ENCODE measurements around the gene CDC42BPA.
"Not testable (repeated sequence)": the region's sequence is repeated elsewhere in the genome, so short reads cannot be mapped to it uniquely, and the experiment has no call there.

CDC42BPA gene

DNA sequence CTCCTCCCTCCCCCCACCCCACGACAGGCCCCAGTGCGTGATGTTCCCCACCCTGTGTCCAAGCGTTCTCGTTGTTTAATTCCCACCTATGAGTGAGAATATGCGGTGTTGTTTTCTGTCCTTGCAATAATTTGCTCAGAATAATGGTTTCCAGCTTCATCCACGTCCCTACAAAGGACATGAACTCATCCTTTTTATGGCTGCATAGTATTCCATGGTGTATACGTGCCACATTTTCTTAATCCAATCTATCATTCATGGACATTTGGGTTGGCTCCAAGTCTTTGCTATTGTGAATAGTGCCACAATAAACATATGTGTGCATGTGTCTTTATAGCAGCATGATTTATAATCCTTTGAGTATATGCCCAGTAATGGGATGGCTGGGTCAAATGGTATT is 87.2 kb downstream of the CDC42BPA start:
- H3K9ac ChIP-seq (ENCODE audit: low read length); H3K36me3 ChIP-seq (ENCODE audit: control insufficient read depth, insufficient read depth, low read length); H3K4me1 ChIP-seq (ENCODE audit: control insufficient read depth, insufficient read depth, low read length); H3K4me3 ChIP-seq (ENCODE audit: low read length); H3K9me3 ChIP-seq (ENCODE audit: control insufficient read depth, low read length); H3K27me3 ChIP-seq (ENCODE audit: control insufficient read depth, insufficient read depth, low read length): not testable (repeated sequence)

GRCh38 chr1:227228201-227228600 is 90.1 kb downstream of the CDC42BPA start:
- no peaks in the 10 kb centered on the region for H3K9me3 ChIP-seq (ENCODE audit: control insufficient read depth, low read length)
- no peak overlapping the region for H3K9ac ChIP-seq (ENCODE audit: low read length)
- H3K4me1 ChIP-seq (ENCODE audit: control insufficient read depth, insufficient read depth, low read length): peaks cover 10% of the 10 kb centered on the region
- no peaks in the 10 kb centered on the region for H3K27me3 ChIP-seq (ENCODE audit: control insufficient read depth, insufficient read depth, low read length)
- H3K36me3 ChIP-seq (ENCODE audit: control insufficient read depth, insufficient read depth, low read length): no peaks in the 10 kb centered on the region
- H3K4me3 ChIP-seq (ENCODE audit: low read length): no peak overlapping the region

DNA sequence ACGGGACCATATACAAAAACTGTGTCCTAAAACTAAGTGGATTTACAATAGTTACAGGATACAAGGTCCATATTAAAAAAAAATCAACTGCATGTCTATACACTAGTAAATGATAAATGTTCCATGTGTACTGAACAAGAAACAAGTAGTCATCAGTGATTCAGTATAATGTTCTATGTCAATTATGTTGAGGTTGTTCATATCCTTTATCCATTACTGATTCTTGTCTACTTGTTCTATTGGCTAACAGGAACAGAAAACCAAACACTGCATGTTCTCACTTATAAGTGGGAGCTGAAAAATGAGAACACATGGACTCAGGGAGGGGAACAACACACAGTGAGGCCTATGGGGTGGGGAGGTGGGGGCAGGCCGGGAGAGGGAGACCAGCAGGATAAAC is 90.5 kb downstream of the CDC42BPA start:
- Histone ChIP-seq H3K36me3 (ENCODE audit: control insufficient read depth, insufficient read depth, low read length) (no peaks in the 10 kb centered on the region), H3K9me3 (ENCODE audit: control insufficient read depth, low read length) (no peaks in the 10 kb centered on the region), H3K4me3 (ENCODE audit: low read length) (no peak overlapping the region), H3K27me3 (ENCODE audit: control insufficient read depth, insufficient read depth, low read length) (no peaks in the 10 kb centered on the region), H3K4me1 (ENCODE audit: control insufficient read depth, insufficient read depth, low read length) (peaks cover 10% of the 10 kb centered on the region), H3K9ac (ENCODE audit: low read length) (no peak overlapping the region)

- Histone ChIP-seq H3K9ac (ENCODE audit: low read length) (no peak overlapping the region), H3K4me3 (ENCODE audit: low read length) (no peak overlapping the region), H3K9me3 (ENCODE audit: control insufficient read depth, low read length) (no peaks in the 10 kb centered on the region), H3K36me3 (ENCODE audit: control insufficient read depth, insufficient read depth, low read length) (no peaks in the 10 kb centered on the region), H3K27me3 (ENCODE audit: control insufficient read depth, insufficient read depth, low read length) (no peaks in the 10 kb centered on the region), H3K4me1 (ENCODE audit: control insufficient read depth, insufficient read depth, low read length) (peaks cover 10% of the 10 kb centered on the region)
These were observed 92.5 kb downstream of the CDC42BPA start for GRCh38 chr1:227225715-227226346.

DNA sequence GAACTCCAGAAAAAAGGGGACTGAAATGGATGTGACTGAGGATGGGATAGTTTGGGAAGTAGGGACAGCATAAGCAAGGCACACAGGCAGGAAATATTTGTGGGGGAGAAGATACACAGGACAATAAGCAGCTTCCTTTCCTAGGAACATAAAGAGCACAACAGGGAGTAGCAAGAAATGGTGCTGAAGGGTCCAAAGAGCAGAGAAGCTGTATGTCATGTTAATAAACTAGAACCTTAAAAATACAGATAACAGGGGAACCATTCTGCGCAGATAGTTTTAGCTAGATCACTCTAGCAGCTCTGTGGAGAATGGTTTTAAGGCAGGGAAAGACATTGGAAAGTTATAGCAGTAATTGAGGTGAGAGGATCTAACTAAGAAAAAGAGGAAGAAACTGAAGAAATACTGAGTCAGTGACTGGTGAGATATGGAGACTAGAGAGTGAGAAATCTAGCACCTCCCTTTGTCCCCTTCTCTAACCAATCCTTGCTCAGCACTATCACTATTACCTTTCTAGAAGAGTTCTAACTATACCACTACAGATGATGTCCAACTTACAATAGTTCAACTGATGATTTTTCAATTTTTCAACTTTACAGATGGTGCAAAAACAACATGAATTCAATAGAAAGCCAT is 95.0 kb downstream of the CDC42BPA start:
- Histone ChIP-seq H3K9me3 (ENCODE audit: control insufficient read depth, low read length) (no peaks in the 10 kb centered on the region), H3K36me3 (ENCODE audit: control insufficient read depth, insufficient read depth, low read length) (no peaks in the 10 kb centered on the region), H3K4me1 (ENCODE audit: control insufficient read depth, insufficient read depth, low read length) (peaks cover 17% of the 10 kb centered on the region), H3K27me3 (ENCODE audit: control insufficient read depth, insufficient read depth, low read length) (no peaks in the 10 kb centered on the region), H3K4me3 (ENCODE audit: low read length) (no peak overlapping the region), H3K9ac (ENCODE audit: low read length) (no peak overlapping the region)

DNA sequence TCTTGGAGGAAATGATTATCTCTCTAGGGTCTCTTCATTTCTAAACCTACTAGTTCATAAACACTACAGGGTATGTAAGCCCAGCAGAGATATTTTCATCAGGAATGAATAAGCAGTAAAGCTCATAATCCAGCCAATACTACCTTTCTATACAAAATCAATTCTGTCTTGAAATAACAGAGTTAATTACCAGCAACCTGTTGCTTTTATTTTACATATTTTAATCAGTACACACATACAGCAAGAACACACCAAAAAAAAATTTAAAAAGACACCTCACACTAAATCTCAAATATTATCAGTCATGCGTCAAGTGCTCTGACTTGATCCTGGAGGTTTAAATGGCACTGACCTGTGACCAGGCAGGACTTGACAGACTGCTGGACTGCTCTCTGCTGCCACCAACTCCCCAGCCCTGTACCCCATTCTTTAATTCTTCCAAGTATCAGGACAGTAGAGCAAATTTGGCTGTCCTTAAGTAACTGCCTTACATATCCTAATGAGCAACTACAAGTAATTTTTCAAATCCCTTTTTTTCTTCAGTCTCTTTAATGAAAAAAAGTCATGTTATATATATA is 98.5 kb downstream of the CDC42BPA start:
- Histone ChIP-seq H3K9me3 (ENCODE audit: control insufficient read depth, low read length) (no peaks in the 10 kb centered on the region), H3K4me3 (ENCODE audit: low read length) (no peak overlapping the region), H3K36me3 (ENCODE audit: control insufficient read depth, insufficient read depth, low read length) (no peaks in the 10 kb centered on the region), H3K27me3 (ENCODE audit: control insufficient read depth, insufficient read depth, low read length) (no peaks in the 10 kb centered on the region), H3K4me1 (ENCODE audit: control insufficient read depth, insufficient read depth, low read length) (peaks cover 15% of the 10 kb centered on the region), H3K9ac (ENCODE audit: low read length) (no peak overlapping the region)

DNA sequence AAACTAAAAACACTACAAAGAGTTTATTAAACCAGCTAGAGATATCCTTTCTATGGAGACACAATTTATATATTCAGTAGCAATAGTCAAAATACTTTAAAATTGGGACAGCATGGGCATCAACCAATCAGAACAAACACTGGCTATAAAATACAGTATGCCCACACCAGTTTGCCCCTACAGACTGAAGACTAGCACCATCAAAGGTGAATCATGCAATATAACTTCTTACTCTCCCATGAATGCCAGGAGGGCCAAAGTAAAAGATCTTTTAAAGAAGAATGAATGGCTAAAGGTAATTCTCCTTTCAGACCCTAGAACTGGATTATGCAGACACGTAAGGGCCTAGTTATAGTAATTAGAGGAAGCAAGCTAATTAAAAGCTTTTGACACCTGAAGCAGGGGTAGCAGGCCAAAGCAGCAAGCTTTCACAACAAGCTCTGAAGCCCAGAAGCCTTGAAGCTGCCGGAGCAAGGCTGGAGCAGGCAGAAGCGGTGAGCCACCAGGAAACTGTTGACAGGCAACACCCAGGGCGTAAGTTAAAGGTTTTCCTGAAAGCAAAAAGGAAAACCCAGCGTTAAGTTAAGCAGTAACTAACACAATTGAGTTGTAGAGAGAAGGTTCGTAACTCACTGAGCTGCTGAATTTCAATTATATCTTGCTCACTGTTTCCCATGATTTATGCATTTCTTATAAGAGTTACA is 99.3 kb downstream of the CDC42BPA start:
- H3K36me3 ChIP-seq (ENCODE audit: control insufficient read depth, insufficient read depth, low read length): no peaks in the 10 kb centered on the region
- no peak overlapping the region for H3K9ac ChIP-seq (ENCODE audit: low read length)
- H3K4me1 ChIP-seq (ENCODE audit: control insufficient read depth, insufficient read depth, low read length): peaks cover 20% of the 10 kb centered on the region
- no peaks in the 10 kb centered on the region for H3K27me3 ChIP-seq (ENCODE audit: control insufficient read depth, insufficient read depth, low read length)
- H3K9me3 ChIP-seq (ENCODE audit: control insufficient read depth, low read length): no peaks in the 10 kb centered on the region
- no peak overlapping the region for H3K4me3 ChIP-seq (ENCODE audit: low read length)

GRCh38 chr1:227215863-227216510 is 102.3 kb downstream of the CDC42BPA start:
- Histone ChIP-seq H3K4me3 (ENCODE audit: low read length) (no peak overlapping the region), H3K27me3 (ENCODE audit: control insufficient read depth, insufficient read depth, low read length) (no peaks in the 10 kb centered on the region), H3K4me1 (ENCODE audit: control insufficient read depth, insufficient read depth, low read length) (peaks cover 20% of the 10 kb centered on the region), H3K36me3 (ENCODE audit: control insufficient read depth, insufficient read depth, low read length) (no peaks in the 10 kb centered on the region), H3K9ac (ENCODE audit: low read length) (no peak overlapping the region), H3K9me3 (ENCODE audit: control insufficient read depth, low read length) (no peaks in the 10 kb centered on the region)

DNA sequence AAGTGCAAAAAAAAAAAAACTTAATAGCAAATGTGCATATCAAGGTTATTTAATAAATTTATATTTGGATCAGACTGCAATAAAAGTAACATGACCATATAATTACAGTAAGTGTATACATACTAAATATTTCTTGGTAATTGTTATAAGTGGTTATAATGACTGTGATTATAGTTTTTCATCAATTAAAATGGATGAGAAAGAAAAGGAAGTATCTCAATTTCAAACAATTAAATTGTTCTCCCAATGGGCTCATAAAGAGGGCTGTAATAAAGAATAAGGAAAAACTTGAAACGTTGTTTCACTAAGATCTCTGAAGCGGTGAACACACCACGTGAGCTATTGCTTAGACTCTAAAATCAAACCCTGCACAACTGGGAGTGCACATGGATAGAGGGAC is 104.1 kb downstream of the CDC42BPA start:
- Histone ChIP-seq H3K36me3 (ENCODE audit: control insufficient read depth, insufficient read depth, low read length) (no peaks in the 10 kb centered on the region), H3K27me3 (ENCODE audit: control insufficient read depth, insufficient read depth, low read length) (no peaks in the 10 kb centered on the region), H3K4me3 (ENCODE audit: low read length) (no peak overlapping the region), H3K4me1 (ENCODE audit: control insufficient read depth, insufficient read depth, low read length) (peaks cover 20% of the 10 kb centered on the region), H3K9ac (ENCODE audit: low read length) (no peak overlapping the region), H3K9me3 (ENCODE audit: control insufficient read depth, low read length) (no peaks in the 10 kb centered on the region)

DNA sequence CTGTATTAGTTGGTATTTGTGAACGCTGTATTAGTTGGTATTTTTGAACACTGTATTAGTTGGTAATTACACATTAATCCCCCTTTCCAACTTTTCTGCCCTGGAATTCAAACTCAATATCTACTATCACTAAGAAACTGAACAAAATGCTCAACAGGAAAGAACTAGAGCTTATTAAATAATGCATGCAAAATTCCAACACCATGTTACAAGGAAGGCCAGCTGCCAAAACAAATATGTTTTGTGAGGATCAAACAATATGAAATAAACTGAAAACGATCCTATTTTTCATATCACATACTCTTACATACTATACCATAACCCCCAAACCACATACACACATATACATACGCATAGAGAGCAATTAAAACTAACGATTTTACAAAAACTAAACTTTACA is 104.9 kb downstream of the CDC42BPA start:
- H3K4me1 ChIP-seq (ENCODE audit: control insufficient read depth, insufficient read depth, low read length): peaks cover 13% of the 10 kb centered on the region
- H3K4me3 ChIP-seq (ENCODE audit: low read length): no peak overlapping the region
- no peaks in the 10 kb centered on the region for H3K27me3 ChIP-seq (ENCODE audit: control insufficient read depth, insufficient read depth, low read length)
- no peak overlapping the region for H3K9ac ChIP-seq (ENCODE audit: low read length)
- H3K9me3 ChIP-seq (ENCODE audit: control insufficient read depth, low read length): no peaks in the 10 kb centered on the region
- no peaks in the 10 kb centered on the region for H3K36me3 ChIP-seq (ENCODE audit: control insufficient read depth, insufficient read depth, low read length)

- Histone ChIP-seq H3K9me3 (ENCODE audit: control insufficient read depth, low read length) (no peaks in the 10 kb centered on the region), H3K4me3 (ENCODE audit: low read length) (no peak overlapping the region), H3K36me3 (ENCODE audit: control insufficient read depth, insufficient read depth, low read length) (no peaks in the 10 kb centered on the region), H3K9ac (ENCODE audit: low read length) (no peak overlapping the region), H3K27me3 (ENCODE audit: control insufficient read depth, insufficient read depth, low read length) (no peaks in the 10 kb centered on the region), H3K4me1 (ENCODE audit: control insufficient read depth, insufficient read depth, low read length) (peaks cover 8% of the 10 kb centered on the region)
These were observed 106.1 kb downstream of the CDC42BPA start for GRCh38 chr1:227212164-227212563.

GRCh38 chr1:227210604-227211003 is 107.7 kb downstream of the CDC42BPA start:
- no peaks in the 10 kb centered on the region for H3K36me3 ChIP-seq (ENCODE audit: control insufficient read depth, insufficient read depth, low read length)
- peaks cover 8% of the 10 kb centered on the region for H3K4me1 ChIP-seq (ENCODE audit: control insufficient read depth, insufficient read depth, low read length)
- H3K9me3 ChIP-seq (ENCODE audit: control insufficient read depth, low read length): no peaks in the 10 kb centered on the region
- H3K27me3 ChIP-seq (ENCODE audit: control insufficient read depth, insufficient read depth, low read length): no peaks in the 10 kb centered on the region
- H3K4me3 ChIP-seq (ENCODE audit: low read length): no peak overlapping the region
- H3K9ac ChIP-seq (ENCODE audit: low read length): no peak overlapping the region

Measured in mucosa of stomach (tissue), 1 donor.